H1 (cell line): ENCODE measurements around the gene SLC6A7. TPM values are rescaled to one million over a fixed set of nuclear protein-coding genes. Genes with fewer than 3 reads are reported as not detected.

Experiments used
- CTCF ChIA-PET: fragments of 300-600 bp; sonication (Branson Sonifier 250); formaldehyde crosslinking; loops from one replicate; lab custom pipeline; 2021; ENCODE audit not compliant: partially characterized antibody; lab: Charles Lee
- POLR2A ChIA-PET: fragments of 300-600 bp; sonication (Branson Sonifier 250); formaldehyde crosslinking; loops from one replicate; lab custom pipeline; 2021; ENCODE audit warnings: inconsistent platforms; ENCODE audit not compliant: partially characterized antibody; lab: Charles Lee
- DNase-seq, 2 experiments: peaks; one replicate each; pipeline versions ENCODE4 v3.0.0 to v3.0.0-alpha.2; 2010 to 2022; ENCODE audit warnings: low spot score in 2 of 2, low read depth in 1 of 2, mixed read lengths in 1 of 2
- FAIRE-seq: peaks from 2 replicates; lab custom pipeline; 2011; peaks lifted over from hg19 to GRCh38; lab: Jason Lieb, UNC
- H2AFZ ChIP-seq: 2 replicates; pipeline ENCODE4 v1.8.1; 2012; ENCODE audit warnings: low read length, inconsistent platforms
- H2AK5ac ChIP-seq: 2 replicates; pipeline ENCODE4 v1.6.1; 2013; ENCODE audit warnings: low read depth, low read length
- H2BK120ac ChIP-seq: replicated peaks from 2 replicates; pipeline ENCODE3; 2013; ENCODE audit warnings: low read depth, low read length, inconsistent platforms
- H2BK12ac ChIP-seq: 2 replicates; pipeline ENCODE4 v1.6.1; 2013; ENCODE audit warnings: low read depth, low read length
- H2BK15ac ChIP-seq: 2 replicates; pipeline ENCODE4 v1.6.1; 2013; ENCODE audit warnings: low read length
- H2BK20ac ChIP-seq: 2 replicates; pipeline ENCODE4 v1.6.1; 2013; ENCODE audit warnings: low read length
- H2BK5ac ChIP-seq: 2 replicates; pipeline ENCODE4 v1.6.1; 2013; ENCODE audit warnings: low read depth, low read length
- H3K14ac ChIP-seq: 2 replicates; pipeline ENCODE4 v1.6.1; 2013; ENCODE audit warnings: inconsistent platforms; ENCODE audit not compliant: insufficient read length
- H3K18ac ChIP-seq: 2 replicates; pipeline ENCODE4 v1.6.1; 2013; ENCODE audit warnings: low read length; ENCODE audit errors: extremely low read depth
- H3K23ac ChIP-seq: 2 replicates; pipeline ENCODE4 v1.6.1; 2013; ENCODE audit warnings: inconsistent platforms; ENCODE audit not compliant: insufficient read length
- H3K23me2 ChIP-seq: 2 replicates; pipeline ENCODE4 v1.6.1; 2013; ENCODE audit warnings: low read depth, low read length
- H3K27ac ChIP-seq: 2 replicates; pipeline ENCODE4 v1.6.1; 2011; ENCODE audit warnings: low read depth, low read length, inconsistent platforms
- H3K27me3 ChIP-seq, 4 experiments: replicated peaks in 1 of 4; 1 replicate in 1 of 4; 2 replicates in 3 of 4; pipeline versions ENCODE4 v1.6.1 to v1.8.1; 2011 to 2013; ENCODE audit warnings: low read length in 3 of 4, mild to moderate bottlenecking in 3 of 4, inconsistent platforms in 2 of 4, mixed read lengths in 2 of 4, moderate library complexity in 1 of 4; ENCODE audit not compliant: control insufficient read depth in 3 of 4, insufficient read depth in 3 of 4; ENCODE audit errors: extremely low read depth in 1 of 4
- H3K36me3 ChIP-seq, 4 experiments: 2 replicates each; pipeline versions ENCODE4 v1.6.1 to v1.8.1; 2011 to 2013; ENCODE audit warnings: mild to moderate bottlenecking in 4 of 4, low read length in 3 of 4, moderate library complexity in 2 of 4, control low read depth in 1 of 4, inconsistent platforms in 1 of 4; ENCODE audit not compliant: insufficient read depth in 4 of 4, control insufficient read depth in 2 of 4
- H3K4ac ChIP-seq: replicated peaks from 2 replicates; pipeline ENCODE3; 2013; ENCODE audit warnings: low read length, low read depth, mixed read lengths, inconsistent platforms; ENCODE audit not compliant: insufficient read length
- H3K4me1 ChIP-seq, 4 experiments: replicated peaks in 1 of 4; 1 replicate in 1 of 4; 2 replicates in 3 of 4; pipeline versions ENCODE4 v1.6.1 to v1.8.1; 2011 to 2013; ENCODE audit warnings: low read length in 3 of 4, inconsistent platforms in 2 of 4, mixed read lengths in 1 of 4; ENCODE audit not compliant: insufficient read depth in 4 of 4, control insufficient read depth in 3 of 4
- H3K4me2 ChIP-seq, 2 experiments: 2 replicates each; pipeline versions ENCODE4 v1.6.1 to v1.8.1; 2011 to 2013; ENCODE audit warnings: low read depth in 2 of 2, low read length in 2 of 2, control low read depth in 1 of 2, inconsistent platforms in 1 of 2, mild to moderate bottlenecking in 1 of 2; ENCODE audit not compliant: insufficient read depth in 1 of 2
- H3K4me3 ChIP-seq, 4 experiments: fragments of 200-600, 300-600 bp in 1 of 4; sonication (generic), shearing (Covaris generic), sonication (Bioruptor Twin) in 1 of 4; 2 replicates each; pipeline versions ENCODE4 v1.5.1 to v1.8.1; 2011 to 2016; ENCODE audit warnings: low read length in 4 of 4, low read depth in 3 of 4, control low read depth in 2 of 4, inconsistent platforms in 2 of 4, mild to moderate bottlenecking in 2 of 4, mixed read lengths in 1 of 4, moderate library complexity in 1 of 4; ENCODE audit not compliant: insufficient read depth in 2 of 4; ENCODE audit errors: extremely low read depth in 1 of 4
- H3K56ac ChIP-seq: replicated peaks from 2 replicates; pipeline ENCODE3; 2013; ENCODE audit warnings: low read depth, mild to moderate bottlenecking, mixed read lengths, low read length, inconsistent platforms; ENCODE audit not compliant: insufficient read length
- H3K79me1 ChIP-seq: 2 replicates; pipeline ENCODE4 v1.6.1; 2013; ENCODE audit warnings: low read depth, low read length, control low read depth
- H3K79me2 ChIP-seq, 2 experiments: 2 replicates each; pipeline versions ENCODE4 v1.6.1 to v1.8.1; 2012 to 2013; ENCODE audit warnings: low read length in 2 of 2, mild to moderate bottlenecking in 2 of 2, inconsistent platforms in 1 of 2; ENCODE audit not compliant: insufficient read depth in 2 of 2, control insufficient read depth in 1 of 2
- H3K9ac ChIP-seq, 4 experiments: replicated peaks in 1 of 4; 1 replicate in 1 of 4; 2 replicates in 3 of 4; pipeline versions ENCODE4 v1.6.1 to v1.8.1; 2011 to 2013; ENCODE audit warnings: low read depth in 3 of 4, low read length in 3 of 4, control low read depth in 2 of 4, mild to moderate bottlenecking in 2 of 4, moderate library complexity in 2 of 4, inconsistent platforms in 1 of 4; ENCODE audit errors: extremely low read depth in 1 of 4
- H3K9me3 ChIP-seq, 2 experiments: 2 replicates each; pipeline versions ENCODE4 v1.6.1 to v1.8.1; 2012 to 2013; ENCODE audit warnings: mild to moderate bottlenecking in 2 of 2, moderate library complexity in 2 of 2, control low read depth in 1 of 2, inconsistent platforms in 1 of 2, low read depth in 1 of 2, low read length in 1 of 2, mixed read lengths in 1 of 2; ENCODE audit not compliant: insufficient read depth in 2 of 2
- H4K20me1 ChIP-seq, 2 experiments: replicated peaks in 1 of 2; 2 replicates each; pipeline versions ENCODE3 to v1.8.1; 2011 to 2013; ENCODE audit warnings: inconsistent platforms in 2 of 2, low read length in 2 of 2, mild to moderate bottlenecking in 1 of 2; ENCODE audit not compliant: insufficient read depth in 2 of 2, control insufficient read depth in 1 of 2
- H4K5ac ChIP-seq: 2 replicates; pipeline ENCODE4 v1.6.1; 2013; ENCODE audit warnings: low read length, low read depth, mixed read lengths, inconsistent platforms; ENCODE audit not compliant: insufficient read length
- H4K8ac ChIP-seq: 2 replicates; pipeline ENCODE4 v1.8.0; 2013; ENCODE audit warnings: mild to moderate bottlenecking, moderate library complexity, low read length, inconsistent platforms; ENCODE audit not compliant: insufficient read depth; ENCODE audit errors: extremely low read depth
- H4K91ac ChIP-seq: replicated peaks from 2 replicates; pipeline ENCODE3; 2013; ENCODE audit warnings: low read length, mixed read lengths, inconsistent platforms; ENCODE audit not compliant: insufficient read length
- ASH2L ChIP-seq: fragments of 200-600, 300-600 bp; sonication (generic); IDR thresholded peaks from one replicate; pipeline ENCODE4 v1.7.1; 2017; ENCODE audit warnings: low read length
- BACH1 ChIP-seq: IDR thresholded peaks from 2 replicates; pipeline ENCODE4 v1.6.1; 2012; ENCODE audit warnings: low read length, improper control_type of control experiment
- CBX8 ChIP-seq: fragments of 300-800, 300-1000 bp; sonication (generic); IDR thresholded peaks from 2 replicates; pipeline ENCODE4 v1.7.1; 2016; ENCODE audit warnings: low read depth, low read length, borderline replicate concordance
- CTBP2 ChIP-seq: IDR thresholded peaks from 2 replicates; pipeline ENCODE4 v1.7.0; 2011; ENCODE audit warnings: borderline replicate concordance, mild to moderate bottlenecking, moderate library complexity, mixed read lengths, low read length; ENCODE audit not compliant: insufficient read depth, insufficient read length
- HDAC6 ChIP-seq: IDR thresholded peaks from one replicate; pipeline ENCODE4 v1.7.1; 2012; ENCODE audit warnings: low read depth, mild to moderate bottlenecking, inconsistent platforms, low read length, moderate library complexity
- NANOG ChIP-seq: IDR thresholded peaks from 2 replicates; pipeline ENCODE4 v1.6.1; 2011; ENCODE audit warnings: low read length, low read depth, mild to moderate bottlenecking, inconsistent platforms; ENCODE audit not compliant: insufficient read depth, poor library complexity, severe bottlenecking
- PHF8 ChIP-seq: fragments of 200-600 bp; sonication (generic); conservative IDR thresholded peaks from 2 replicates; pipeline ENCODE4 v1.7.1; 2012; ENCODE audit warnings: low read depth, mild to moderate bottlenecking, inconsistent platforms, low read length, moderate library complexity
- POLR2A ChIP-seq, 2 experiments: IDR thresholded peaks; 1 replicate in 1 of 2; 2 replicates in 1 of 2; pipeline ENCODE4 v1.6.1; 2011; ENCODE audit warnings: low read depth in 2 of 2, low read length in 2 of 2, mild to moderate bottlenecking in 2 of 2; ENCODE audit errors: control extremely low read depth in 1 of 2
- RAD21 ChIP-seq, 2 experiments: IDR thresholded peaks in 1 of 2; conservative IDR thresholded peaks in 1 of 2; 2 replicates each; pipeline ENCODE4 v1.6.1; 2011; ENCODE audit warnings: low read depth in 2 of 2, low read length in 2 of 2, improper control_type of control experiment in 1 of 2, inconsistent platforms in 1 of 2, mild to moderate bottlenecking in 1 of 2, moderate library complexity in 1 of 2
- SAP30 ChIP-seq: fragments of 300-600 bp; sonication (generic); IDR thresholded peaks from 2 replicates; pipeline ENCODE4 v1.7.1; 2012; ENCODE audit warnings: low read length, moderate library complexity, mild to moderate bottlenecking, inconsistent platforms; ENCODE audit not compliant: insufficient read depth, insufficient replicate concordance
- SP4 ChIP-seq: IDR thresholded peaks from 2 replicates; pipeline ENCODE4 v1.6.1; 2012; ENCODE audit warnings: low read length, inconsistent platforms
- TBP ChIP-seq: IDR thresholded peaks from 2 replicates; pipeline ENCODE4 v1.6.1; 2011; ENCODE audit warnings: low read depth, low read length, improper control_type of control experiment
- WGBS, 2 experiments: shearing (Covaris generic) in 1 of 2; methylation state at CpG; one replicate each; pipeline versions ENCODE4 v1.1.6 to v1.1.7; 2013 to 2015; ENCODE audit warnings: low lambda C conversion rate in 2 of 2, mixed read lengths in 2 of 2, inconsistent platforms in 1 of 2, low coverage in 1 of 2, missing lambda C conversion rate in 1 of 2; ENCODE audit not compliant: insufficient replicate concordance in 2 of 2, insufficient coverage in 1 of 2, insufficient read length in 1 of 2; ENCODE audit errors: extremely low coverage in 1 of 2, missing lambda C conversion rate in 1 of 2; 5-methylcytosine and 5-hydroxymethylcytosine counted together
- polyA plus RNA-seq, 7 experiments: library from polyadenylated mRNA; depleted of rRNA in 3 of 7; stranded (reverse) in 5 of 7; unstranded in 2 of 7; fragments of >200 nt in 5 of 7; fragments of 200-250 nt in 2 of 7; gene quantifications; 1 replicate in 5 of 7; 2 replicates in 1 of 7; 4 replicates in 1 of 7; pipeline versions ENCODE4 v1.2.1 to v1.2.3, GENCODE V29; 2011 to 2013; ENCODE audit warnings: missing spikeins in 2 of 7, mixed read lengths in 2 of 7
- total RNA-seq: library from RNA; stranded (reverse); fragmentation: NEBNext Ultra II Directional; extraction: Animal tissue kit (Norgen Biotek cat#: 25700); gene quantifications from 2 replicates; pipeline ENCODE4 v1.2.1, GENCODE V29; 2021

The SLC6A7 gene
- total and polyA plus RNA-seq, 2 of the 8 experiments (the other 6 are each of a cell fraction or from before 2014, with no cell fraction given), result 0.07 to 0.12 TPM

- POLR2A ChIA-PET, result no interaction called here
- no peaks in the 10 kb centered on the region for H3K9me3 ChIP-seq
- H2AK5ac ChIP-seq, result no peak overlapping the region
- H3K9ac ChIP-seq, result no peak overlapping the region
- H3K18ac ChIP-seq, result no peak overlapping the region
- no peak overlapping the region for H3K4ac ChIP-seq
- H2BK20ac ChIP-seq, result no peak overlapping the region
- no peak overlapping the region for H2BK12ac ChIP-seq
- 59 to 80% methylated on average over 2 to 13 of the region's 14 CpGs for WGBS, 2 experiments
- no peak overlapping the region for H2BK15ac ChIP-seq
- H3K4me2 ChIP-seq, result no peak overlapping the region
- H3K27ac ChIP-seq, result no peak overlapping the region
- H3K79me1 ChIP-seq, result no peaks in the 10 kb centered on the region
- H4K5ac ChIP-seq, result no peak overlapping the region
- H2BK120ac ChIP-seq, result no peak overlapping the region
- H3K23ac ChIP-seq, result no peak overlapping the region
- no peak overlapping the region for H4K91ac ChIP-seq
- no peak overlapping the region for H4K8ac ChIP-seq
- H3K36me3 ChIP-seq, result no peaks in the 10 kb centered on the region
- no peaks in the 10 kb centered on the region for H3K79me2 ChIP-seq
- DNase-seq (no peak), FAIRE-seq (no peak)
- no peaks in the 10 kb centered on the region for H3K27me3 ChIP-seq
- no peak overlapping the region for H2AFZ ChIP-seq
- no peak overlapping the region for H3K56ac ChIP-seq
- H3K14ac ChIP-seq, result no peak overlapping the region
- CTCF ChIA-PET, result interaction anchor here (1.0 to 2.2 kb wide), 4 partner anchors 8 to 91 kb away, joined by 3 to 8 read pairs (median 4); no protein-coding TSS in a partner anchor
- H4K20me1 ChIP-seq, result no peaks in the 10 kb centered on the region
- H2BK5ac ChIP-seq, result no peak overlapping the region
- no peaks in the 10 kb centered on the region; the same call in 1 of the 2 replicates for H3K23me2 ChIP-seq
- 0 out of 7 replicates have a peak, but pooled peaks cover 0 to 2% (median 0%) of the 10 kb centered on the region in 4 experiments for H3K4me1 ChIP-seq
- H3K4me3 ChIP-seq, result no peak overlapping the region
- TF ChIP-seq BACH1, result no peak
- no peak for TF ChIP-seq RAD21 (IDR thresholded peaks at IDR 0.05 in 1 of 2, conservative IDR thresholded peaks at IDR 0.05 in 1 of 2; ENCODE audit: low read depth in 2 of 2, low read length in 2 of 2)
- no peak for TF ChIP-seq PHF8
- TF ChIP-seq SP4, result no peak
- no peak for TF ChIP-seq SAP30
- TF ChIP-seq ASH2L, result no peak
- no peak for TF ChIP-seq NANOG
- no peak for TF ChIP-seq TBP
- TF ChIP-seq CBX8, result no peak
- TF ChIP-seq HDAC6, result no peak
- no peak for TF ChIP-seq CTBP2
- TF ChIP-seq POLR2A (IDR thresholded peaks at IDR 0.05; ENCODE audit: control extremely low read depth in 1 of 2, low read depth in 2 of 2, low read length in 2 of 2), result no peak
Observed at GRCh38 chr5:150241298-150242160, 51.7 kb downstream of the SLC6A7 start.
